Large intestine (tissue), 3 donors: ENCODE data around the gene SNCB. TPM values are rescaled to one million over a fixed set of nuclear protein-coding genes. Genes with fewer than 3 reads are reported as not detected.

ENCODE experiments used
- DNase-seq, 2 donors: peaks; one replicate each; pipeline versions ENCODE4 v3.0.0 to v3.0.0-alpha.2; 2013
- H3K27ac ChIP-seq: one replicate; pipeline ENCODE4 v1.5.1; 2013; ENCODE audit warnings: low read length
- H3K27me3 ChIP-seq: 2 replicates; pipeline ENCODE4 v1.6.1; 2013; ENCODE audit warnings: low read length; ENCODE audit not compliant: control insufficient read depth, insufficient read depth
- H3K36me3 ChIP-seq: 2 replicates; pipeline ENCODE4 v1.6.1; 2013; ENCODE audit warnings: low read length; ENCODE audit not compliant: control insufficient read depth, insufficient read depth
- H3K4me1 ChIP-seq: one replicate; pipeline ENCODE4 v1.6.1; 2013; ENCODE audit warnings: low read length; ENCODE audit not compliant: control insufficient read depth, insufficient read depth
- H3K4me3 ChIP-seq: one replicate; pipeline ENCODE4 v1.5.1; 2013; ENCODE audit warnings: low read length
- H3K9me3 ChIP-seq: one replicate; pipeline ENCODE4 v1.6.1; 2013; ENCODE audit warnings: mild to moderate bottlenecking, low read depth, low read length, moderate library complexity; ENCODE audit not compliant: control insufficient read depth
- WGBS: methylation state at CpG from one replicate; pipeline ENCODE4 v1.1.5; 2013; ENCODE audit warnings: low lambda C conversion rate; ENCODE audit not compliant: insufficient coverage; 5-methylcytosine and 5-hydroxymethylcytosine counted together
- polyA plus RNA-seq: library from polyadenylated mRNA; unstranded; fragments of 120-200 nt; gene quantifications from one replicate; pipeline ENCODE4 v1.2.1, GENCODE V29; 2013

The SNCB gene
- polyA plus RNA-seq, 1 donor, result 0.39 TPM

- peaks cover 12% of the 10 kb centered on the region for H3K4me1 ChIP-seq
- WGBS, result no CpG with 5 or more reads among the region's 33 CpGs
- peaks cover 8% of the 10 kb centered on the region for H3K36me3 ChIP-seq
- DNase-seq, result peak; percentile 56 to 75
- no peak overlapping the region for H3K27ac ChIP-seq
- no peak overlapping the region for H3K4me3 ChIP-seq
- no peaks in the 10 kb centered on the region for H3K9me3 ChIP-seq
- peaks cover 24% of the 10 kb centered on the region for H3K27me3 ChIP-seq
Measured at GRCh38 chr5:176660860-176661641, 30.7 kb upstream of the SNCB start.

- H3K27ac ChIP-seq, result no peak overlapping the region
- peaks cover 8% of the 10 kb centered on the region for H3K36me3 ChIP-seq
- H3K4me1 ChIP-seq, result peaks cover 12% of the 10 kb centered on the region
- peaks cover 23% of the 10 kb centered on the region for H3K27me3 ChIP-seq
- H3K9me3 ChIP-seq, result no peaks in the 10 kb centered on the region
- DNase-seq, result no peak
- H3K4me3 ChIP-seq, result no peak overlapping the region
- WGBS, result no CpG with 5 or more reads among the region's 1 CpG
Measured at GRCh38 chr5:176660530-176660859, 30.2 kb upstream of the SNCB start.

- DNase-seq, result no peak
- peaks cover 12% of the 10 kb centered on the region for H3K4me1 ChIP-seq
- H3K9me3 ChIP-seq, result no peaks in the 10 kb centered on the region
- no peak overlapping the region for H3K27ac ChIP-seq
- WGBS, result 100% methylated on average over 1 of the region's 4 CpGs
- H3K4me3 ChIP-seq, result no peak overlapping the region
- H3K27me3 ChIP-seq, result peaks cover 18% of the 10 kb centered on the region
- H3K36me3 ChIP-seq, result peaks cover 9% of the 10 kb centered on the region
Measured at GRCh38 chr5:176659860-176660461, 29.6 kb upstream of the SNCB start.

- 100% methylated on average over 1 of the region's 7 CpGs for WGBS
- peaks cover 16% of the 10 kb centered on the region for H3K27me3 ChIP-seq
- H3K9me3 ChIP-seq, result no peaks in the 10 kb centered on the region
- no peak for DNase-seq
- H3K36me3 ChIP-seq, result peaks cover 12% of the 10 kb centered on the region
- peaks cover 12% of the 10 kb centered on the region for H3K4me1 ChIP-seq
- no peak overlapping the region for H3K27ac ChIP-seq
- no peak overlapping the region for H3K4me3 ChIP-seq
Measured at GRCh38 chr5:176659512-176659839, 29.1 kb upstream of the SNCB start.

GRCh38 chr5:176658817-176659511 lies 28.6 kb upstream of the SNCB start:
- H3K4me1 ChIP-seq, result peaks cover 12% of the 10 kb centered on the region
- peaks cover 12% of the 10 kb centered on the region for H3K36me3 ChIP-seq
- no peak overlapping the region for H3K27ac ChIP-seq
- DNase-seq, result peak; percentile 48 to 72
- H3K9me3 ChIP-seq, result no peaks in the 10 kb centered on the region
- peaks cover 11% of the 10 kb centered on the region for H3K27me3 ChIP-seq
- no CpG with 5 or more reads among the region's 11 CpGs for WGBS
- H3K4me3 ChIP-seq, result no peak overlapping the region

GRCh38 chr5:176658007-176658599 lies 27.8 kb upstream of the SNCB start:
- Histone ChIP-seq H3K4me1 (peaks cover 12% of the 10 kb centered on the region), H3K36me3 (peaks cover 18% of the 10 kb centered on the region), H3K9me3 (no peaks in the 10 kb centered on the region), H3K27ac (no peak overlapping the region), H3K4me3 (no peak overlapping the region), H3K27me3 (peaks cover 6% of the 10 kb centered on the region)
- 40% methylated on average over 1 of the region's 14 CpGs for WGBS
- peak in 1 of 2 donors; percentile 52 for DNase-seq

GRCh38 chr5:176656467-176656990 lies 26.2 kb upstream of the SNCB start:
- no peak overlapping the region for H3K27ac ChIP-seq
- H3K4me3 ChIP-seq, result no peak overlapping the region
- H3K4me1 ChIP-seq, result peaks cover 12% of the 10 kb centered on the region
- H3K9me3 ChIP-seq, result no peaks in the 10 kb centered on the region
- H3K36me3 ChIP-seq, result peaks cover 24% of the 10 kb centered on the region
- no peak for DNase-seq
- no peaks in the 10 kb centered on the region for H3K27me3 ChIP-seq
- WGBS, result no CpG with 5 or more reads among the region's 13 CpGs

GRCh38 chr5:176654856-176655255 lies 24.5 kb upstream of the SNCB start:
- no CpG with 5 or more reads among the region's 14 CpGs for WGBS
- no peak overlapping the region for H3K4me3 ChIP-seq
- H3K36me3 ChIP-seq, result peaks cover 24% of the 10 kb centered on the region
- peaks cover 12% of the 10 kb centered on the region for H3K4me1 ChIP-seq
- DNase-seq, result no peak
- no peaks in the 10 kb centered on the region for H3K9me3 ChIP-seq
- H3K27me3 ChIP-seq, result no peaks in the 10 kb centered on the region
- H3K27ac ChIP-seq, result no peak overlapping the region

GRCh38 chr5:176653401-176654385 lies 23.4 kb upstream of the SNCB start:
- H3K4me3 ChIP-seq, result no peak overlapping the region
- no peak for DNase-seq
- H3K27me3 ChIP-seq, result no peaks in the 10 kb centered on the region
- H3K4me1 ChIP-seq, result peaks cover 5% of the 10 kb centered on the region
- no peak overlapping the region for H3K27ac ChIP-seq
- WGBS, result no CpG with 5 or more reads among the region's 18 CpGs
- no peaks in the 10 kb centered on the region for H3K9me3 ChIP-seq
- H3K36me3 ChIP-seq, result peaks cover 24% of the 10 kb centered on the region
